Peyer's patch (tissue), 4 donors: Measurements from ENCODE around the gene PCDHGA5. TPM values are rescaled to one million over a fixed set of nuclear protein-coding genes. Genes with fewer than 3 reads are reported as not detected.
"Not testable (repeated sequence)": the region's sequence is repeated elsewhere in the genome, so short reads cannot be mapped to it uniquely, and the experiment has no call there.

Experiments
- DNase-seq, 3 donors: peaks; one replicate each; pipeline ENCODE4 v3.0.0-alpha.2; 2017 to 2019
- H3K27ac ChIP-seq, 4 donors: fragments of 200-600 bp; sonication (generic); one replicate each; pipeline ENCODE4 v1.5.1; 2016 to 2019
- H3K27me3 ChIP-seq, 2 donors: fragments of 200-600 bp; sonication (generic); one replicate each; pipeline ENCODE4 v1.5.1; 2019
- H3K36me3 ChIP-seq, 3 donors: fragments of 200-600 bp; sonication (generic); one replicate each; pipeline ENCODE4 v1.5.1; 2016 to 2019
- H3K4me1 ChIP-seq, 4 donors: fragments of 200-600 bp; sonication (generic); one replicate each; pipeline ENCODE4 v1.5.1; 2016 to 2019
- H3K4me3 ChIP-seq, 4 donors: fragments of 200-600 bp; sonication (generic); 1 replicate in 3 of 4; 2 replicates in 1 of 4; pipeline ENCODE4 v1.5.1; 2016 to 2019; ENCODE audit warnings: mild to moderate bottlenecking in 1 of 4
- H3K9me3 ChIP-seq, 4 donors: fragments of 200-600 bp; sonication (generic); one replicate each; pipeline ENCODE4 v1.5.1; 2016 to 2019; ENCODE audit warnings: mild to moderate bottlenecking in 1 of 4
- CTCF ChIP-seq, 6 experiments: fragments of 450-650 bp in 4 of 6; fragments of 200-600 bp in 2 of 6; sonication (generic) in 1 of 6; IDR thresholded peaks; one replicate each; pipeline ENCODE4 v1.5.1; 2017 to 2019; ENCODE audit warnings: antibody characterized with exemption in 6 of 6, mild to moderate bottlenecking in 3 of 6, moderate library complexity in 1 of 6
- POLR2A ChIP-seq, 2 donors: fragments of 450-650 bp; IDR thresholded peaks; one replicate each; pipeline ENCODE4 v1.5.1; 2017; ENCODE audit warnings: antibody characterized with exemption in 2 of 2, mild to moderate bottlenecking in 2 of 2, moderate library complexity in 2 of 2
- total RNA-seq, 4 donors: library from RNA; depleted of rRNA; stranded (reverse); fragments of >200 nt; gene quantifications; one replicate each; pipeline ENCODE4 v1.1.0, GENCODE V29; 2016

PCDHGA5 gene
- total RNA-seq, 4 donors from 2014 or later: 0.94 to 10.7 (median 1.7) TPM

DNA sequence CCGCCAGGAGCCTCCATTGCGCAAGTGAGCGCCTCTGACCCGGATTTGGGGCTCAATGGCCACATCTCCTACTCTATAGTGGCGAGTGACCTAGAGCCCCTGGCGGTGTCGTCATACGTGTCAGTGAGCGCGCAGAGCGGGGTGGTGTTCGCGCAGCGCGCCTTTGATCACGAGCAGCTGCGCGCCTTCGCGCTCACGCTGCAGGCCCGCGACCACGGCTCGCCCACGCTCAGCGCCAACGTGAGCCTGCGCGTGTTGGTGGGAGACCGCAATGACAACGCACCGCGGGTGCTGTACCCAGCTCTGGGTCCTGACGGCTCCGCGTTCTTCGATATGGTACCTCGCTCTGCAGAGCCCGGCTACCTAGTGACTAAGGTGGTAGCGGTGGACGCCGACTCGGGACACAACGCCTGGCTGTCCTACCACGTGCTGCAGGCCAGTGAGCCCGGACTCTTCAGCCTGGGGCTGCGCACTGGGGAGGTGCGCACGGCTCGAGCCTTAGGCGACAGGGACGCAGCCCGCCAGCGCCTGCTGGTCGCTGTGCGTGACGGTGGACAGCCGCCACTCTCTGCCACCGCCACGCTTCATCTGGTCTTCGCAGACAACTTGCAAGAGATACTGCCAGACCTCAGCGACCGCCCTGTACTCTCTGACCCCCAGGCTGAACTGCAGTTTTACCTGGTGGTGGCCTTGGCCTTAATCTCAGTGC lies 45.8 kb downstream of the PCDHGA5 start:
- Histone ChIP-seq H3K4me1 (no peaks in the 10 kb centered on the region), H3K4me3 (no peak overlapping the region), H3K27ac (no peak overlapping the region), H3K36me3 (no peaks in the 10 kb centered on the region), H3K9me3 (peaks cover 0 to 75% (median 13%) of the 10 kb centered on the region in 4 donors), H3K27me3 (no peaks in the 10 kb centered on the region)
- DNase-seq: no peak
- no peak for TF ChIP-seq POLR2A (IDR thresholded peaks at IDR 0.05)
- no peak for TF ChIP-seq CTCF (IDR thresholded peaks at IDR 0.05)

GRCh38 chr5:141411575-141411974 lies 47.6 kb downstream of the PCDHGA5 start:
- H3K9me3 ChIP-seq: peaks cover 0 to 73% (median 16%) of the 10 kb centered on the region in 4 donors
- DNase-seq: no peak
- H3K27me3 ChIP-seq: no peaks in the 10 kb centered on the region
- H3K27ac ChIP-seq: no peak overlapping the region
- TF ChIP-seq POLR2A (IDR thresholded peaks at IDR 0.05) (no peak), CTCF (IDR thresholded peaks at IDR 0.05) (no peak)
- no peak overlapping the region for H3K4me3 ChIP-seq
- no peaks in the 10 kb centered on the region for H3K36me3 ChIP-seq
- H3K4me1 ChIP-seq: no peaks in the 10 kb centered on the region

GRCh38 chr5:141412854-141413539 lies 49.0 kb downstream of the PCDHGA5 start, which contains the start of gene PCDHGA10:
Gene PCDHGA10 (plus strand): TSS chr5:141412987. CDS start chr5:141413176, 189 bp downstream.
- Histone ChIP-seq H3K9me3 (peaks cover 0 to 76% (median 16%) of the 10 kb centered on the region in 4 donors), H3K27ac (no peak within 1 kb of the TSS), H3K27me3 (no peaks in the 10 kb centered on the region), H3K4me1 (no peaks in the 10 kb centered on the region), H3K4me3 (peak within 1 kb of the TSS; percentile 24 to 45 (median 36)), H3K36me3 (no peaks in the 10 kb centered on the region)
- DNase-seq: peak in 2 of 3 donors; percentile 57 to 83
- TF ChIP-seq CTCF (IDR thresholded peaks at IDR 0.05): peak in 4 of 6 experiments; percentile 53 to 64 (median 61)
- no peak for TF ChIP-seq POLR2A (IDR thresholded peaks at IDR 0.05)

- TF ChIP-seq CTCF (IDR thresholded peaks at IDR 0.05) (no peak), POLR2A (IDR thresholded peaks at IDR 0.05) (no peak)
- peak overlapping the region; percentile 24 to 45 (median 36) for H3K4me3 ChIP-seq
- peaks cover 0 to 76% (median 18%) of the 10 kb centered on the region in 4 donors for H3K9me3 ChIP-seq
- H3K27me3 ChIP-seq: no peaks in the 10 kb centered on the region
- no peaks in the 10 kb centered on the region for H3K36me3 ChIP-seq
- no peak overlapping the region for H3K27ac ChIP-seq
- no peak for DNase-seq
- no peaks in the 10 kb centered on the region for H3K4me1 ChIP-seq
These were observed 49.6 kb downstream of the PCDHGA5 start for GRCh38 chr5:141413540-141414069.

GRCh38 chr5:141414548-141415274 lies 50.7 kb downstream of the PCDHGA5 start:
- not testable (repeated sequence) for H3K36me3 ChIP-seq, H3K4me3 ChIP-seq, H3K27ac ChIP-seq, H3K4me1 ChIP-seq, DNase-seq, H3K27me3 ChIP-seq
- H3K9me3 ChIP-seq: peaks cover 0 to 76% (median 19%) of the 10 kb centered on the region in 4 donors

GRCh38 chr5:141415275-141415618 lies 51.3 kb downstream of the PCDHGA5 start:
- not testable (repeated sequence) for H3K27me3 ChIP-seq, H3K27ac ChIP-seq, H3K36me3 ChIP-seq, H3K4me1 ChIP-seq, DNase-seq, H3K4me3 ChIP-seq
- H3K9me3 ChIP-seq: peaks cover 0 to 76% (median 17%) of the 10 kb centered on the region in 4 donors

Other genes with a start within 250 kb of the PCDHGA5 start
- gene PCDHB4, start 242.3 kb upstream of the PCDHGA5 start, total RNA-seq: 1 to 10 TPM in 2 of 4 donors, under 1 TPM in 1, not detected in 1; 0.80 to 6.6 (median 1.2) TPM
- under 1 TPM in 1 of 4 donors, not detected in 3; 0.18 TPM for gene PCDHB5, start 229.0 kb upstream of the PCDHGA5 start, total RNA-seq
- under 1 TPM in 1 of 4 donors, not detected in 3; 0.54 TPM for gene PCDHB6, start 214.1 kb upstream of the PCDHGA5 start, total RNA-seq
- gene PCDHB7, start 191.5 kb upstream of the PCDHGA5 start, total RNA-seq: under 1 TPM in 2 of 4 donors, not detected in 2; 0.53 to 0.54 TPM
- gene PCDHB8, start 186.4 kb upstream of the PCDHGA5 start, total RNA-seq: not detected
- gene PCDHB16, start 181.8 kb upstream of the PCDHGA5 start, total RNA-seq: 1 to 10 TPM in 1 of 4 donors, under 1 TPM in 2, not detected in 1; 0.35 to 5.8 (median 0.40) TPM
- 1 to 10 TPM in 1 of 4 donors, under 1 TPM in 3; 0.18 to 1.7 (median 0.39) TPM for gene PCDHB9, start 177.0 kb upstream of the PCDHGA5 start, total RNA-seq
- under 1 TPM in 3 of 4 donors, not detected in 1; 0.54 to 0.83 (median 0.76) TPM for gene PCDHB10, start 171.8 kb upstream of the PCDHGA5 start, total RNA-seq
- gene PCDHB11, start 164.5 kb upstream of the PCDHGA5 start, total RNA-seq: 1 to 10 TPM in 1 of 4 donors, under 1 TPM in 1, not detected in 2; 0.27 to 2.8 TPM
- 1 to 10 TPM in 1 of 4 donors, under 1 TPM in 3; 0.35 to 4.1 (median 0.88) TPM for gene PCDHB12, start 155.4 kb upstream of the PCDHGA5 start, total RNA-seq
- under 1 TPM; 0.13 to 0.83 (median 0.32) TPM for gene PCDHB13, start 150.2 kb upstream of the PCDHGA5 start, total RNA-seq
- gene PCDHB14, start 140.8 kb upstream of the PCDHGA5 start, total RNA-seq: 1 to 10 TPM in 1 of 4 donors, under 1 TPM in 2, not detected in 1; 0.19 to 1.1 (median 0.54) TPM
- gene PCDHB15, start 118.8 kb upstream of the PCDHGA5 start, total RNA-seq: under 1 TPM in 2 of 4 donors, not detected in 2; 0.27 to 0.35 TPM
- gene SLC25A2, start 60.1 kb upstream of the PCDHGA5 start, total RNA-seq: 1 to 10 TPM; 1.1 to 4.1 (median 2.9) TPM
- gene TAF7, start 43.4 kb upstream of the PCDHGA5 start, total RNA-seq: 10 to 100 TPM; 42.2 to 80.0 (median 47.5) TPM
- gene PCDHGA1, start 33.6 kb upstream of the PCDHGA5 start, total RNA-seq: 1 to 10 TPM in 1 of 4 donors, not detected in 3; 1.7 TPM
- 1 to 10 TPM in 2 of 4 donors, under 1 TPM in 1, not detected in 1; 0.57 to 1.7 (median 1.1) TPM for gene PCDHGA2, start 25.4 kb upstream of the PCDHGA5 start, total RNA-seq
- gene PCDHGA3, start 20.3 kb upstream of the PCDHGA5 start, total RNA-seq: 1 to 10 TPM in 1 of 4 donors, under 1 TPM in 2, not detected in 1; 0.40 to 1.7 (median 0.76) TPM
- under 1 TPM in 3 of 4 donors, not detected in 1; 0.27 to 0.53 (median 0.47) TPM for gene PCDHGB1, start 14.1 kb upstream of the PCDHGA5 start, total RNA-seq
- 1 to 10 TPM in 2 of 4 donors, under 1 TPM in 2; 0.27 to 3.3 (median 0.81) TPM for gene PCDHGA4, start 9.1 kb upstream of the PCDHGA5 start, total RNA-seq
- gene PCDHGB2, start 4.2 kb upstream of the PCDHGA5 start, total RNA-seq: 1 to 10 TPM; 1.2 to 5.8 (median 1.6) TPM
- 1 to 10 TPM; 1.6 to 5.0 (median 2.0) TPM for gene PCDHGB3, start 6.1 kb downstream of the PCDHGA5 start, total RNA-seq
- gene PCDHGA6, start 9.7 kb downstream of the PCDHGA5 start, total RNA-seq: 1 to 10 TPM in 2 of 4 donors, under 1 TPM in 2; 0.70 to 4.1 (median 1.0) TPM
- gene PCDHGA7, start 18.6 kb downstream of the PCDHGA5 start, total RNA-seq: 1 to 10 TPM in 2 of 4 donors, under 1 TPM in 2; 0.35 to 2.5 (median 0.95) TPM
- 1 to 10 TPM; 1.1 to 3.3 (median 1.9) TPM for gene PCDHGB4, start 23.5 kb downstream of the PCDHGA5 start, total RNA-seq
- 1 to 10 TPM in 2 of 4 donors, under 1 TPM in 2; 0.35 to 2.5 (median 1.1) TPM for gene PCDHGA8, start 28.5 kb downstream of the PCDHGA5 start, total RNA-seq
- gene PCDHGB5, start 33.8 kb downstream of the PCDHGA5 start, total RNA-seq: 1 to 10 TPM; 2.3 to 9.1 (median 2.9) TPM
- 10 to 100 TPM in 1 of 4 donors, 1 to 10 TPM in 3; 1.9 to 17.3 (median 4.0) TPM for gene PCDHGA9, start 38.6 kb downstream of the PCDHGA5 start, total RNA-seq
- gene PCDHGB6, start 43.9 kb downstream of the PCDHGA5 start, total RNA-seq: 1 to 10 TPM; 1.1 to 7.4 (median 3.3) TPM
- 1 to 10 TPM; 3.2 to 7.7 (median 4.2) TPM for gene PCDHGA10, start 48.8 kb downstream of the PCDHGA5 start, total RNA-seq
- gene PCDHGB7, start 53.5 kb downstream of the PCDHGA5 start, total RNA-seq: 1 to 10 TPM; 4.0 to 5.8 (median 4.3) TPM
- gene PCDHGA11, start 56.9 kb downstream of the PCDHGA5 start, total RNA-seq: 1 to 10 TPM; 1.1 to 5.0 (median 2.4) TPM
- 10 to 100 TPM in 1 of 4 donors, 1 to 10 TPM in 3; 1.4 to 12.4 (median 4.7) TPM for gene PCDHGA12, start 66.3 kb downstream of the PCDHGA5 start, total RNA-seq
- gene PCDHGC3, start 111.8 kb downstream of the PCDHGA5 start, total RNA-seq: 10 to 100 TPM; 10.2 to 29.7 (median 16.7) TPM
- gene PCDHGC4, start 120.9 kb downstream of the PCDHGA5 start, total RNA-seq: 10 to 100 TPM in 1 of 4 donors, 1 to 10 TPM in 3; 1.7 to 11.3 (median 5.3) TPM
- gene PCDHGC5, start 124.9 kb downstream of the PCDHGA5 start, total RNA-seq: 1 to 10 TPM in 1 of 4 donors, under 1 TPM in 2, not detected in 1; 0.67 to 1.4 (median 0.95) TPM